ENCODE data around the gene MAST2.

- TF ChIP-seq CTCF (IDR thresholded peaks at IDR 0.05; ENCODE audit: extremely low read depth in 1 of 2, insufficient read depth in 1 of 2, low read depth in 1 of 2, low read length in 2 of 2) (no peak), MAX (IDR thresholded peaks at IDR 0.05; ENCODE audit: insufficient read depth, insufficient read length) (no peak), GATA2 (IDR thresholded peaks at IDR 0.05; ENCODE audit: insufficient read depth, insufficient read length, low read depth, low read length) (no peak), EZH2 (IDR thresholded peaks at IDR 0.05; ENCODE audit: borderline replicate concordance, low read depth, low read length, severe bottlenecking) (no peak), POLR2AphosphoS5 (IDR thresholded peaks at IDR 0.05; ENCODE audit: insufficient read depth, low read depth, low read length) (no peak)
Measured at GRCh38 chr1:46010611-46011010, 207.2 kb downstream of the MAST2 start.

Measured in endothelial cell of umbilical vein (primary cell).